Islet precursor cell (in vitro differentiated cells): ENCODE measurements around the gene CR1.
"Not testable (repeated sequence)": the region's sequence is repeated elsewhere in the genome, so short reads cannot be mapped to it uniquely, and the experiment has no call there.

Experiments
- DNase-seq: peaks from one replicate; pipeline ENCODE4 v3.0.0-alpha.2; 2018

CR1 gene

GRCh38 chr1:207594095-207594494 lies 98.1 kb downstream of the CR1 start:
- DNase-seq, result not testable (repeated sequence)

DNA sequence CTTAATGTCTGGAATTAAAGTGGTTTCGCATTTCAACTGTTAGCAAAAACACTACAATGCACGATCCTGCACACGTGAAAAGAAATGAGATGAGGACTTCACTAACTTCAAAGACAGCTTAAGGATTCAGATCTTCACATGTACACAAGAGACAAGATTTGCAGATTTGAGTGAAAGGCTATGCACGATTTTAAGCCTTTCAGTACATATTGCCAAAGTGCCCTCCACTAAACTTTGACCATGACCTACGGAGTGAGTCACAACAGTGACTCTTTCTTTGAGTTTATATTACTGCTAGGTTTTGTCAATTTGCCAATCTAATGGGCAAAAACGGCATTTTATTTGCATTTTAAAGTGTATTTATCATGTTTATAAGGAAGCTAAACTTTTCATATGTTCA lies 107.8 kb downstream of the CR1 start:
- no peak for DNase-seq

DNA sequence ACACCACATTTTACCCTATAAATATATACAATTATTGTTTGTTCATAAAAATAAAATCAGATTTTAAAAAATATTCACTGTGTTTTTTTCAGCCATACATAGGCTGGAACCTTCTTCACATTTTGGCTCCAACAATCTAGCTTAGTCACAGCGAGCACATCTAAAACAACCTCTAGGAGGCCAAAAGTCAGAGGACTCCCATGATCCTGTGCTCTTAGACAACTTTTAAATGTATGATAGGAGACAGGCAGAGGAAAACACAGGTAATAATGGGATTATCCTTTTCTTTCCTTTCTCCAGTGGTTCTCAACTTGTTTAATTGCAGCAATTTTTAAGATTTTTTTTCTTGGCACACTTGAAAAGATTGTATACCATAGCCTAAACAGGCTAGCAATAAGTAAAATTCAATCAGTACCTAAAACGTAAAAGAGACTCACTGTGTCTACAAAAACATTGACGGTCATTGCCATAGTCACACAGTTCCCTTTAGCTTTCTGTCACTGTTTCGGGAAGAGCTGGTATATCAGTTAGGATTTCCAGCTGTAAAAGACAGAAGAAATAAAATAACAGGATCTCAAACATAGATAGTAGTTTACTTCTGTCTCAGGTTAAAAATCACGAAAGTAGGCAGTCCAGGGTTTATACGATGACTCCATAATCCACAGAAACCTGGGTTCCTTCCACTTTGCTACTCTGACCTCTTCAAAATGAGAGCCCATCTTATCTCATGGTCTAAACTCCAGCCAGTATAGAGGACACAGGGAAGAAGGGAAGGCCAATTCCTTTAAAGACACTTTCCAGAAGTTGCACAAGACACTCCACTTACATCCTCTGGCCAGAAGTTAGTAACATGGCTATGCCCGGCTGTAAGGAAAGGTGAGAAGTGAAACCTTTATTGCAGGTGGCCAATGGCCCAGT lies 109.7 kb downstream of the CR1 start:
- DNase-seq, result no peak

DNA sequence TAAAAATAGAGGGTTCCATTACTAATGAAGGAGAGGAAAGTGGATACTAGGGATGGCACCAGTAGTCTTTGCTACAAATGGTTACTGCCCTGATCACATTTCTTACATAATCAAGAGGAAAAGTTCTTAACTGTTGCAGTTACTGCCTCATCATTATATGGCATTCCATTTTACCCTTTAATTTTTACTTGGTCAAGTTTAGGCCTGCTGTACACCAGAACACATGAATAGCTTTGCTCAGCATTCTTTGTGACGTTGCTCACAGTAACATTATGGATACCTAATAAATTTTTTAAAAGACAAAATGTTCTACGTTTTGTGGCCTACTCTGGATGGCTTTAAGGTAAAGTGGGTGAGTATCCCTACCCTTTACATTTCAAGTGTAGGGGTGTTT lies 110.4 kb downstream of the CR1 start:
- no peak for DNase-seq

DNA sequence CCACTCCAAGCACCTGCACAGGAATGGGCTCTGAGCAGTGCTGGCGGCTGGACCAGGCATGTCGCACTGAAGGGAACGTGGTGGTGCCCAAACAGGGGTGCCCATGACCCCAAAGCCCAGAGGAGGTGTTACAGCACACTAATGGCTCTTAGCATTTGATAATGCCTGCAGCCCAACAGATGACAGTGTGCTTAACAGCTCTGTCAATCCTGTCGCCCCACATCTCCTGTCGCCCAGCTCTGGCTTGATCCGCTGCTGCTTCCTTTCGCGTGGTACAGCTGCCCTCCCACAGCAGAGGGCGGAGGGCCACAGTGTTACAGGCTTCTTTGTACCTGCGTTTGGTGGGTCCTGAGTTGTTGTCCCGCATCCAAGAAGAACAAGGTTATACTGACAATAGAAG lies 116.8 kb downstream of the CR1 start:
- no peak for DNase-seq

- DNase-seq, result no peak
Measured at GRCh38 chr1:207619871-207620542, 124.0 kb downstream of the CR1 start.

DNA sequence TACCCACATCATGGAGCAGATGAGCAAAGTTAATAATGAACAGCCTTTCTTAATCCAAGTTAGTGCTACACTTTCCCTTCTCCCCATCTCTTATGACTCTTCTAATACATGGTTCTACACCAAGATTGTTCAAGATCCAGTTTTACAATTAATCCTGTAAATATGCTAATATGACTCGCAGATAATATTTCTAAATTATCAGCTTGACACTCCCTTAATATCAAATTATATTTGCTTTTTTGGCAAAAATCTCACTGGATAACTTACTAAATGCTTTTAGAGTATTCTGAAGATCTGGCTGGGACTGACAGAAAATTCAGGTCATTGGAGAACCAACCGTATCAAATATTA lies 124.6 kb downstream of the CR1 start:
- DNase-seq, result no peak

DNA sequence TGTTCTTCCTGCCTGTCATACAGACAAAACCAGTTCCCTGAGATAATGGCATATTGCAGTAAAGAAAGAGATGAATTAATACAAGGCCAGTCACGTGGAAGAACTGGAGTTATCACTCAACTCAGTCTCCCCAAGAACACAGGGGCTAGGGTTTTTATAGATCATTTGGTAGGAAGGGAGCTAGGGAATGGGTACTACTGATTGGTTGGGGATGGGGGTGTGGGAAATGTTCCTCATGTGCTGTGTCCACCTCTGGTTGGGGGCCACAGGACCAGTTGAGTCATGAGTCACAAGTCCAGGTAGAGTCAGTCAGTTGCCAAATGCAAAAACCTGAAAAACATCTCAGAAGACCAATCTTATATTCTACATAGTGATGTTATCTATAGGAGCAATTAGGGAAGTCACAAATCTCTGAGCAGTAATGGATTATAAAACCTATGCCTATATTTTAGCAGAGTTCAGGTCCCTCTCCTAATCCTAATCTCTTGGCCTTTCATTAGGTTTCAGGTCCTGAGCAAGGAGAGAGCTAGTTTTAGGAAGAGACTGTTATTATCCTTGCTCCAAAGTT lies 129.6 kb downstream of the CR1 start:
- DNase-seq, result not testable (repeated sequence)

DNA sequence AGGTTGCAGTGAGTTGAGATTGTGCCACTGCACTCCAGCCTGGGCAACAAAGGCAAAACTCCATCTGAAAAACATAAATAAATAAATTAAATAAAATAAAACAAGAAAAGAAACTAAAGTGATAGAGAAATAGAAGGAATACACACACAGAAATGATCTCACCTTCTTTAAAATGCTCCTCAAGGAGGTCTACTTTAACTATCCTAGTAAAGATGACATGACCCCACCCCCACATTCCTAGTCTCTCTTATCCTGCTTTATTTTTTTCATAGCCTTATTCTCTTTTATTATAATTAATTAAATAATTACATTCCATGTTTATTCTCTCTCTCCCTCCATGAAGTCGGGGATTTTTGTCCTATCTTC lies 131.0 kb downstream of the CR1 start:
- no peak for DNase-seq

GRCh38 chr1:207627496-207627895 lies 131.5 kb downstream of the CR1 start:
- no peak for DNase-seq

DNA sequence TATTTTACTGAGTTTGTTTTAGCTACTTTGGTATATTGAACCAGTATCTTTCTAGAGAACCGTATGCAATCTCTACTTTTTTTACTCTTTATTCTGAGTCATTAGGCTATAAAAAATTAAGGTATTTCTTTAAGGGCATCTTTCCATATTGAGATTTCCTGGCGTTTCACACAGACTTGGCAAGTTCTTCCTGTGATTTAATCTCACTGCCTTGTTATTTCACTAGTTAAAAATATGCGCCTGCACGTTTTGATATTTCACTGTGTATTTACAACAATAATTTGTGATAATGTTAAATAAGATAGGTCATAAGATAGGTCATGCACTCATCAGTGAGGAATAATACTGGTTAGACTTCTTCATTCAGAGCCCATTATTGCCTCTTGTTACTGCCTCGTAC lies 132.8 kb downstream of the CR1 start:
- DNase-seq, result no peak

- no peak for DNase-seq
Measured at GRCh38 chr1:207631137-207631536, 135.2 kb downstream of the CR1 start.

- DNase-seq, result no peak
Measured at GRCh38 chr1:207633226-207633625, 137.3 kb downstream of the CR1 start.

- DNase-seq, result not testable (repeated sequence)
Measured at GRCh38 chr1:207633699-207634289, 137.8 kb downstream of the CR1 start.

DNA sequence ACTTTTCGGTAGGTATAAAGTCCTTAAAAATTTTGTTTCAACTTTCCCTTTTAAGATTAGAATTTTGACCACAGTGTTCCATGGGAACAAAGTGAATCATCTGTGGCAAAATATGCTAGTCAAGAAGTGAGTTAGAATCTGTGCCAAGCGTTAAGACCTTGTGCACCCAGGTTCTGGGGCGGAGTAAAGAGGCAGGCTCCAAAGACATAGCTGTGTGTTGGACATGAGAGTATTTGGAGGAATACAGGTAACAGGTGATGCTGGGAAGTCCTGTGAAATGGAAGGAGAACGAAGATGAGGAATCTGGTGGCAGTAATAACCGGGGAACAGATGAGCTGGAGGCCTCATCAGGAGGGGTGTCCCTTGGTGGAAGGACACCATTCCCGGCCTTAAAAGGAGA lies 138.3 kb downstream of the CR1 start:
- DNase-seq, result not testable (repeated sequence)

DNA sequence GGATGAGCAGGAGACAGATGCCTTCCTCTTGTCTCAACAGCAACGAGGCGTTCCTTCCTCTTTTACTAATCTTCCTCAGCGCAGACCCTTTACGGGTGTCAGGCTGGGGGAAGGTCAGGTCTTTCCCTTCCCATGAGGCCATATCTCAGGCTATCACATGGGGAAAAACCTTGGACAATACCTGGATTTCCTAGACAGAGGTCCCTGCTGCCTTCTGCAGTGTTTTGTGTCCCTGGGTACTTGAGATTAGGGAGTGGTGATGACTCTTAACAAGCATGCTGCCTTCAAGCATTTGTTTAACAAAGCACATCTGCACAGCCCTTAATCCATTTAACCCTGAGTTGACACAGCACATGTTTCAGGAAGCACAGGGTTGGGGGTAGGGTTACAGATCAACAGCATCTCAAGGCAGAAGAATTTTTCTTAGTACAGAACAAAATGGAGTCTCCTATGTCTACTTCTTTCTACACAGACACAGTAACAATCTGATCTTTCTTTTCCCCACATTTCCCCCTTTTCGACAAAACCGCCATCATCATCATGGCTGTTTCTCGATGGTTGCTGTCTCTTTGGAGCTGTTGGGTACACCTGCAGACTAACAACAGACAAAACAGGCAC lies 139.7 kb downstream of the CR1 start:
- not testable (repeated sequence) for DNase-seq

GRCh38 chr1:207638487-207639145 lies 142.7 kb downstream of the CR1 start:
- DNase-seq, result not testable (repeated sequence)

- not testable (repeated sequence) for DNase-seq
Measured at GRCh38 chr1:207639362-207639761, 143.4 kb downstream of the CR1 start.

GRCh38 chr1:207644166-207644851 lies 148.4 kb downstream of the CR1 start:
- DNase-seq, result no peak

DNA sequence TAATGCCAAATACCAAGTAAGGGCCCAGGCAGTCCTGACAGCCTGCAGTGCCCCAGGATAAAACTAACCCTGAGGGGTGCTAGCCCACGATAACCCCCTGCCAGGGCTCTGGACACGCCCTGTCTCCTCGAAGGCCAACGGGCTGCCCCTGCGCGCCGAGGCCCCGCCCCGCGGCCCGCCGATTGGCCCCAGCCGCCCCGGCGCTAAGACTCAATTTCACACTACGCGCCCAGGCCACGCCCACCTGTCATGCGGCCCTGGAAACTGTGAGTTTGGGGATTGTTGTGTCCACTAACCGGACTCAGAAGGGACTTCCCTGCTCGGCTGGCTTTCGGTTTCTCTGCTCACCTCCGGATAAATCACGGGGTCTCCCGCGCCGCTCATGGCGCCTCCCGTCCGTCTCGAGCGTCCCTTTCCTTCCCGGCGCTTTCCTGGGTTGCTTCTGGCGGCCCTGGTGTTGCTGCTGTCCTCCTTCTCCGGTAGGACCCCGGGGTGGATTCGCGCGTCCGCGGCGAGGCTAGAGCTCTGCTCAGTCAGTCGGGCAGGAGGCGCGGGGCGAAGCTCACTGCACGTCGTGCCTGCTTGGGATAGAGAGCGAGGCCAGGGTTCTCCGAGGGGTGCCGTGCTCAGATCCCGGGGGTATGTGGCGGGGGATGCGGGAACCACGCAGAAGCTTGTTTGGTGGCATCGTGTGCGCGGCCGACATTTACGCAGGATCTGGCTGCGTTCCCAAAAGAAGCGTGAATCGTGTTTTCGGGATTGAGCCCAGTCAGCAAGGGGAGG lies 149.1 kb downstream of the CR1 start, which contains the start of gene CR1L:
CR1L (plus strand) TSS at position 282 of the 783 bp plus-strand sequence; CDS start at position 383, 101 bp downstream.
- no peak for DNase-seq

- no peak for DNase-seq
Measured at GRCh38 chr1:207645635-207646081, 149.7 kb downstream of the CR1 start.
